K562 (cell line): Measurements from ENCODE around the gene WDR46.

Experiments used
- BRCA1 ChIP-seq, 2 experiments: fragments of 450-650 bp in 1 of 2; sonication (generic) in 1 of 2; formaldehyde crosslinking in 1 of 2; IDR thresholded peaks; 2 replicates each; pipeline versions ENCODE4 v1.5.0 to v1.6.1; 2017 to 2020; ENCODE audit warnings: mild to moderate bottlenecking in 1 of 2, missing genetic modification reagents in 1 of 2
- HCFC1 ChIP-seq: IDR thresholded peaks from 2 replicates; pipeline ENCODE4 v1.6.1; 2012; ENCODE audit warnings: low read depth, low read length, improper control_type of control experiment
- PRPF4 ChIP-seq: fragments of 200-400 bp; formaldehyde crosslinking; IDR thresholded peaks from one replicate; pipeline ENCODE4 v1.6.1; 2017; ENCODE audit warnings: low read length, low read depth, mild to moderate bottlenecking; ENCODE audit not compliant: insufficient read depth, poor library complexity, severe bottlenecking
- STAT5B ChIP-seq: fragments of 250-450 bp; sonication (Bioruptor Pico); IDR thresholded peaks from 2 replicates; pipeline ENCODE4 v1.8.0; 2021; ENCODE audit warnings: mild to moderate bottlenecking, inconsistent platforms
- ZNF121 ChIP-seq: sonication (generic); formaldehyde crosslinking; conservative IDR thresholded peaks from 2 replicates; pipeline ENCODE4 v1.8.0; 2022; ENCODE audit warnings: missing genetic modification reagents
- TF ChIP-seq, protein P1 (sequence below): sonication (generic); formaldehyde crosslinking; IDR thresholded peaks from 2 replicates; pipeline ENCODE4 v1.9.0; 2022; ENCODE audit warnings: mild to moderate bottlenecking, missing genetic modification reagents

DNA sequence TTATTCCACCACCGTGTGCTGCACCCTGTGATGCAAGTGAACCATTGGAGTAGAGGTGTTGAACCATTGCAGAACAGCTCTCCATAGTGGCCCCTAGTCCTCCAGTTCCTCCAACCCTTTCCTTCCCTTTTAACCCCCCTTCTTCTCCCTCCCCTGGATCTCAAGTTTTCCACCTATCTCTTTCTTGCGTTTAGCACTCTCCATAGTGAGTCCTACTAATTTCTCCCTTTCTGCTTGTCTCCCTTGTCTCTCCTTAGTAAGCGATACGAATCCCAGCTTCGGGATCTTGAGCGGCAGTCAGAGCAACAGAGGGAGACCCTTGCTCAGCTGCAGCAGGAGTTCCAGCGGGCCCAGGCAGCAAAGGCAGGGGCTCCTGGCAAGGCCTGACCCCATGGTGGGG is 1.4 kb upstream of the WDR46 start:
- TF ChIP-seq, protein P1, sequence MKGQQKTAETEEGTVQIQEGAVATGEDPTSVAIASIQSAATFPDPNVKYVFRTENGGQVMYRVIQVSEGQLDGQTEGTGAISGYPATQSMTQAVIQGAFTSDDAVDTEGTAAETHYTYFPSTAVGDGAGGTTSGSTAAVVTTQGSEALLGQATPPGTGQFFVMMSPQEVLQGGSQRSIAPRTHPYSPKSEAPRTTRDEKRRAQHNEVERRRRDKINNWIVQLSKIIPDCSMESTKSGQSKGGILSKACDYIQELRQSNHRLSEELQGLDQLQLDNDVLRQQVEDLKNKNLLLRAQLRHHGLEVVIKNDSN, result no peak
- no peak for TF ChIP-seq PRPF4
- no peak for TF ChIP-seq STAT5B
- no peak for TF ChIP-seq BRCA1 (IDR thresholded peaks at IDR 0.05)
- no peak for TF ChIP-seq BRCA1 (CRISPR knock-in tag; IDR thresholded peaks at IDR 0.05)
- no peak for TF ChIP-seq HCFC1
- no peak for TF ChIP-seq ZNF121 (CRISPR knock-in tag)
